Panc1 (cell line): ENCODE measurements around the gene GRM7. TPM values are rescaled to one million over a fixed set of nuclear protein-coding genes. Genes with fewer than 3 reads are reported as not detected.

Experiments
- ATAC-seq: fragments of 200-7000 bp; cut with Tn5 transposase; 2 replicates; pipeline ENCODE4 v1.9.1; 2020; ENCODE audit warnings: mild to moderate bottlenecking, moderate library complexity
- BruUV-seq: library from RNA; stranded (reverse); fragments of 400-500 nt; replicated peaks from 2 replicates; lab custom pipeline; 2021; lab: Mats Ljungman, UMichigan
- CTCF ChIA-PET: fragments of 300-600 bp; sonication (Branson Sonifier 250); formaldehyde crosslinking; loops from one replicate; lab custom pipeline; 2022; ENCODE audit warnings: antibody characterized with exemption; lab: Charles Lee
- POLR2A ChIA-PET: fragments of 300-600 bp; sonication (Branson Sonifier 250); formaldehyde crosslinking; loops from one replicate; lab custom pipeline; 2022; ENCODE audit warnings: antibody characterized with exemption; lab: Charles Lee
- DNase-seq: peaks from one replicate; pipeline ENCODE4 v3.0.0-alpha.2; 2010; ENCODE audit warnings: low read depth, low spot score
- H3K27ac ChIP-seq: 2 replicates; pipeline ENCODE4 v1.5.1; 2011; ENCODE audit warnings: mild to moderate bottlenecking, low read length, inconsistent platforms
- H3K27me3 ChIP-seq: fragments of 200-500 bp; sonication (Bioruptor generic); 2 replicates; pipeline ENCODE4 v1.6.0; 2014; ENCODE audit warnings: low read length, inconsistent platforms; ENCODE audit not compliant: control insufficient read depth, insufficient read depth
- H3K36me3 ChIP-seq: fragments of 200-500 bp; sonication (Bioruptor generic); 2 replicates; pipeline ENCODE4 v1.5.1; 2014; ENCODE audit warnings: inconsistent platforms, mild to moderate bottlenecking, low read length, moderate library complexity; ENCODE audit not compliant: control insufficient read depth, insufficient read depth
- H3K4me1 ChIP-seq: 2 replicates; pipeline ENCODE4 v1.5.1; 2011; ENCODE audit warnings: inconsistent platforms, mild to moderate bottlenecking, low read length, moderate library complexity; ENCODE audit not compliant: control insufficient read depth, insufficient read depth
- H3K4me3 ChIP-seq, 2 experiments: 2 replicates each; pipeline ENCODE4 v1.5.1; 2011 to 2012; ENCODE audit warnings: low read depth in 2 of 2, low read length in 2 of 2, mild to moderate bottlenecking in 2 of 2, inconsistent platforms in 1 of 2, moderate library complexity in 1 of 2
- H3K9me3 ChIP-seq: fragments of 200-500 bp; sonication (Bioruptor generic); 2 replicates; pipeline ENCODE4 v1.5.1; 2014; ENCODE audit warnings: low read depth, mild to moderate bottlenecking, inconsistent platforms, low read length, moderate library complexity; ENCODE audit not compliant: control insufficient read depth, insufficient read depth
- POLR2AphosphoS5 ChIP-seq: IDR thresholded peaks from 2 replicates; pipeline ENCODE4 v1.6.1; 2012; ENCODE audit warnings: mild to moderate bottlenecking, low read depth, low read length, moderate library complexity
- SIN3A ChIP-seq: IDR thresholded peaks from 2 replicates; pipeline ENCODE4 v1.6.1; 2012; ENCODE audit warnings: low read depth, mild to moderate bottlenecking, low read length, moderate library complexity, borderline replicate concordance; ENCODE audit not compliant: insufficient read depth
- TCF7L2 ChIP-seq: IDR thresholded peaks from 2 replicates; pipeline ENCODE4 v1.6.1; 2011; ENCODE audit warnings: mild to moderate bottlenecking, low read depth, low read length, inconsistent platforms
- in situ Hi-C: cut with HindIII; loops from 2 replicates; pipeline ENCODE4 v1.10.0; 2016; ENCODE audit warnings: low sequenced_read_pairs, low pct_unique_long_range_greater_than_20kb
- intact Hi-C: fragments of 100-400 bp; cut with micrococcal nuclease; formaldehyde crosslinking; loops from one replicate; pipeline ENCODE4 v1.10.0; 2022; ENCODE audit not compliant: unreplicated experiment
- total RNA-seq: library from RNA; stranded (reverse); gene quantifications from one replicate; pipeline ENCODE4 v1.2.1, GENCODE V29; 2021; ENCODE audit not compliant: unreplicated experiment
- TF ChIP-seq, protein P1 (sequence below), 2 experiments: IDR thresholded peaks; 2 replicates each; pipeline ENCODE4 v1.6.1; 2011 to 2012; ENCODE audit warnings: low read depth in 2 of 2, control low read depth in 1 of 2, low read length in 1 of 2, mild to moderate bottlenecking in 1 of 2, moderate library complexity in 1 of 2; ENCODE audit not compliant: insufficient read depth in 1 of 2
- TF ChIP-seq, protein P2 (sequence below): fragments of 450-650 bp; IDR thresholded peaks from 2 replicates; pipeline ENCODE4 v1.5.1; 2017; ENCODE audit warnings: mild to moderate bottlenecking

The GRM7 gene
- total RNA-seq, 1 experiment from 2014 or later = not detected

DNA sequence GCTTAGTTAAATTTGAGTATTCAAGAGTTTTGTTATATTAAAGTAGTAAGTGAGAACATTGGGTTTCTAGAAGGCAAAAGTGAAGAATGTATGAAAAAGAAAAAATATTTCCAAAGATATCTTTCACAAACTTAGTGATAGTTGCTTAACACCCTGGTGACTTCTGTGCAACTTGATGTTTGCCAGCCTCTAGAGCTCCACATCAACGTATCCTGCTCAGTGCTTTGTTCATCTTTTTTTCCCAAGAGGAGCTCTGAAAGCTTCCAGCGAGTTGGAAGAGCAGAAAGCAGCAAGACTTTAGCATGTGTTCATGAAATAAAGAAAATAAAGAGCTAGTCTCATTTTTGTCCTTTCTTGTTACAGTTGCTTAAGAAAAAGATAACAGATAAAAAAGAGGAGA, 225.5 kb downstream of the GRM7 start:
- DNase-seq = no peak
- Histone ChIP-seq H3K4me1 (no peaks in the 10 kb centered on the region), H3K36me3 (no peaks in the 10 kb centered on the region), H3K27ac (no peak overlapping the region), H3K4me3 (no peak overlapping the region), H3K9me3 (no peaks in the 10 kb centered on the region), H3K27me3 (no peaks in the 10 kb centered on the region)
- CTCF ChIA-PET = no interaction called here
- no TSS peak for BruUV-seq
- POLR2A ChIA-PET = no interaction called here
- intact Hi-C loops = no loop called here
- ATAC-seq = no peak
- TF ChIP-seq, protein P1, sequence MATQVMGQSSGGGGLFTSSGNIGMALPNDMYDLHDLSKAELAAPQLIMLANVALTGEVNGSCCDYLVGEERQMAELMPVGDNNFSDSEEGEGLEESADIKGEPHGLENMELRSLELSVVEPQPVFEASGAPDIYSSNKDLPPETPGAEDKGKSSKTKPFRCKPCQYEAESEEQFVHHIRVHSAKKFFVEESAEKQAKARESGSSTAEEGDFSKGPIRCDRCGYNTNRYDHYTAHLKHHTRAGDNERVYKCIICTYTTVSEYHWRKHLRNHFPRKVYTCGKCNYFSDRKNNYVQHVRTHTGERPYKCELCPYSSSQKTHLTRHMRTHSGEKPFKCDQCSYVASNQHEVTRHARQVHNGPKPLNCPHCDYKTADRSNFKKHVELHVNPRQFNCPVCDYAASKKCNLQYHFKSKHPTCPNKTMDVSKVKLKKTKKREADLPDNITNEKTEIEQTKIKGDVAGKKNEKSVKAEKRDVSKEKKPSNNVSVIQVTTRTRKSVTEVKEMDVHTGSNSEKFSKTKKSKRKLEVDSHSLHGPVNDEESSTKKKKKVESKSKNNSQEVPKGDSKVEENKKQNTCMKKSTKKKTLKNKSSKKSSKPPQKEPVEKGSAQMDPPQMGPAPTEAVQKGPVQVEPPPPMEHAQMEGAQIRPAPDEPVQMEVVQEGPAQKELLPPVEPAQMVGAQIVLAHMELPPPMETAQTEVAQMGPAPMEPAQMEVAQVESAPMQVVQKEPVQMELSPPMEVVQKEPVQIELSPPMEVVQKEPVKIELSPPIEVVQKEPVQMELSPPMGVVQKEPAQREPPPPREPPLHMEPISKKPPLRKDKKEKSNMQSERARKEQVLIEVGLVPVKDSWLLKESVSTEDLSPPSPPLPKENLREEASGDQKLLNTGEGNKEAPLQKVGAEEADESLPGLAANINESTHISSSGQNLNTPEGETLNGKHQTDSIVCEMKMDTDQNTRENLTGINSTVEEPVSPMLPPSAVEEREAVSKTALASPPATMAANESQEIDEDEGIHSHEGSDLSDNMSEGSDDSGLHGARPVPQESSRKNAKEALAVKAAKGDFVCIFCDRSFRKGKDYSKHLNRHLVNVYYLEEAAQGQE (IDR thresholded peaks at IDR 0.05; ENCODE audit: insufficient read depth in 1 of 2, low read depth in 2 of 2, low read length in 1 of 2) = no peak
- TF ChIP-seq POLR2AphosphoS5 (no peak), SIN3A (no peak), TCF7L2 (no peak)
- TF ChIP-seq, protein P2, sequence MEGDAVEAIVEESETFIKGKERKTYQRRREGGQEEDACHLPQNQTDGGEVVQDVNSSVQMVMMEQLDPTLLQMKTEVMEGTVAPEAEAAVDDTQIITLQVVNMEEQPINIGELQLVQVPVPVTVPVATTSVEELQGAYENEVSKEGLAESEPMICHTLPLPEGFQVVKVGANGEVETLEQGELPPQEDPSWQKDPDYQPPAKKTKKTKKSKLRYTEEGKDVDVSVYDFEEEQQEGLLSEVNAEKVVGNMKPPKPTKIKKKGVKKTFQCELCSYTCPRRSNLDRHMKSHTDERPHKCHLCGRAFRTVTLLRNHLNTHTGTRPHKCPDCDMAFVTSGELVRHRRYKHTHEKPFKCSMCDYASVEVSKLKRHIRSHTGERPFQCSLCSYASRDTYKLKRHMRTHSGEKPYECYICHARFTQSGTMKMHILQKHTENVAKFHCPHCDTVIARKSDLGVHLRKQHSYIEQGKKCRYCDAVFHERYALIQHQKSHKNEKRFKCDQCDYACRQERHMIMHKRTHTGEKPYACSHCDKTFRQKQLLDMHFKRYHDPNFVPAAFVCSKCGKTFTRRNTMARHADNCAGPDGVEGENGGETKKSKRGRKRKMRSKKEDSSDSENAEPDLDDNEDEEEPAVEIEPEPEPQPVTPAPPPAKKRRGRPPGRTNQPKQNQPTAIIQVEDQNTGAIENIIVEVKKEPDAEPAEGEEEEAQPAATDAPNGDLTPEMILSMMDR = no peak
- in situ Hi-C loops = no loop called here

DNA sequence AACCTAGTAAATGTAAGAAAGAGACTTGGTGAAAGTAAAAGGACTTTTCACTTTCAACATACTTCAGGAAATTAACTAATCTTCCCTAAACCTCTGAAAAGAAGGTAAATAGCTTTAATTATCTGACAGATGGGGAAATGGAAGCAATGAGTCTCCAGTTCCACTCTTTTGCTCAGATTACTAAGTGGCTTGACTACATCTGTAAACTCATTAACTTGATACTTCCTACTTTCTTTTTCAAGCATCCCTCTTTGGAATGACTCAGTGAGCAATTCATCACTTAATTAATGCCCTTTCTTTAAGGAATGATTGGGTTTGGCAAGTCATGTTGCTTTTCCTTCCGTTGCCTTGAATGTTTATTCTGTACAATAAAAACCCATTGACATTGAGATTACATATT, 234.2 kb downstream of the GRM7 start:
- TF ChIP-seq TCF7L2 (no peak), POLR2AphosphoS5 (no peak), SIN3A (no peak)
- TF ChIP-seq, protein P2 = no peak
- TF ChIP-seq, protein P1 (IDR thresholded peaks at IDR 0.05; ENCODE audit: insufficient read depth in 1 of 2, low read depth in 2 of 2, low read length in 1 of 2) = no peak
- in situ Hi-C loops = no loop called here
- intact Hi-C loops = no loop called here
- BruUV-seq = no TSS peak
- no peak overlapping the region for H3K4me3 ChIP-seq
- DNase-seq (no peak), ATAC-seq (no peak)
- no peaks in the 10 kb centered on the region for H3K27me3 ChIP-seq
- H3K4me1 ChIP-seq = no peaks in the 10 kb centered on the region
- POLR2A ChIA-PET = no interaction called here
- no peak overlapping the region for H3K27ac ChIP-seq
- H3K9me3 ChIP-seq = peaks cover 7% of the 10 kb centered on the region; the same call in 1 of the 2 replicates
- no peaks in the 10 kb centered on the region for H3K36me3 ChIP-seq
- CTCF ChIA-PET = no interaction called here
